Neural cell (in vitro differentiated cells): ENCODE measurements around the gene NME3.

Experiments used
- CTCF ChIP-seq: fragments of 450-650 bp; IDR thresholded peaks from 2 replicates; pipeline ENCODE4 v1.5.1; 2014; ENCODE audit warnings: antibody characterized with exemption, mild to moderate bottlenecking, moderate library complexity; ENCODE audit not compliant: poor library complexity, severe bottlenecking
- EP300 ChIP-seq: fragments of 450-650 bp; conservative IDR thresholded peaks from 2 replicates; pipeline ENCODE4 v1.6.1; 2014; ENCODE audit warnings: antibody characterized with exemption, mild to moderate bottlenecking, moderate library complexity; ENCODE audit not compliant: poor library complexity, severe bottlenecking
- EZH2 ChIP-seq: fragments of 200-600, 300-800 bp; shearing (Covaris generic), sonication (generic); IDR thresholded peaks from 2 replicates; pipeline ENCODE4 v1.6.1; 2014; ENCODE audit warnings: antibody characterized with exemption, low read length, borderline replicate concordance, mild to moderate bottlenecking; ENCODE audit not compliant: insufficient read depth, poor library complexity, severe bottlenecking
- POLR2AphosphoS5 ChIP-seq: IDR thresholded peaks from 2 replicates; pipeline ENCODE4 v1.6.1; 2012
- RAD21 ChIP-seq: fragments of 450-650 bp; conservative IDR thresholded peaks from 2 replicates; pipeline ENCODE4 v1.6.1; 2014; ENCODE audit warnings: antibody characterized with exemption, mild to moderate bottlenecking, moderate library complexity
- REST ChIP-seq: IDR thresholded peaks from 2 replicates; pipeline ENCODE4 v1.6.1; 2012; ENCODE audit warnings: borderline replicate concordance
- SMC3 ChIP-seq: fragments of 450-650 bp; conservative IDR thresholded peaks from 2 replicates; pipeline ENCODE4 v1.6.1; 2014; ENCODE audit warnings: antibody characterized with exemption, mild to moderate bottlenecking, moderate library complexity; ENCODE audit not compliant: poor library complexity
- TAF1 ChIP-seq: IDR thresholded peaks from 2 replicates; pipeline ENCODE4 v1.6.1; 2012; ENCODE audit warnings: low read depth

- TF ChIP-seq TAF1 (no peak), SMC3 (no peak), CTCF (no peak), POLR2AphosphoS5 (no peak), RAD21 (no peak), REST (no peak), EZH2 (no peak), EP300 (no peak)
These were observed 37.3 kb upstream of the NME3 start for GRCh38 chr16:1808691-1809090.
